Thoracic aorta (tissue), 2 donors: ENCODE data around the gene TIPARP. TPM values are rescaled to one million over a fixed set of nuclear protein-coding genes. Genes with fewer than 3 reads are reported as not detected.
"Not testable (repeated sequence)": the region's sequence is repeated elsewhere in the genome, so short reads cannot be mapped to it uniquely, and the experiment has no call there.

Experiments used
- ATAC-seq: fragments of 150-250 bp; one replicate; pipeline ENCODE4 v1.8.0; 2017; ENCODE audit warnings: low read depth; ENCODE audit not compliant: insufficient number of reproducible peaks, low FRiP score
- DNase-seq: peaks from one replicate; pipeline ENCODE4 v3.0.0-alpha.2; 2020; ENCODE audit warnings: low spot score
- H3K27ac ChIP-seq, 2 donors: fragments of 200-600 bp; sonication (generic); 1 replicate in 1 of 2; 2 replicates in 1 of 2; pipeline ENCODE4 v1.5.1; 2016; ENCODE audit warnings: mild to moderate bottlenecking in 2 of 2, moderate library complexity in 2 of 2
- H3K27me3 ChIP-seq: fragments of 200-600 bp; sonication (generic); replicated peaks from 2 replicates; pipeline ENCODE4 v1.6.0; 2016; ENCODE audit warnings: mild to moderate bottlenecking; ENCODE audit not compliant: insufficient read depth
- H3K36me3 ChIP-seq: fragments of 200-600 bp; sonication (generic); one replicate; pipeline ENCODE4 v1.5.1; 2016
- H3K4me1 ChIP-seq, 2 donors: fragments of 200-600 bp; sonication (generic); 1 replicate in 1 of 2; 2 replicates in 1 of 2; pipeline versions ENCODE4 v1.5.1 to v1.6.0; 2016; ENCODE audit warnings: low read depth in 2 of 2, mild to moderate bottlenecking in 1 of 2; ENCODE audit not compliant: control insufficient read depth in 1 of 2
- H3K4me3 ChIP-seq: fragments of 200-600 bp; sonication (generic); 2 replicates; pipeline ENCODE4 v1.5.1; 2016; ENCODE audit warnings: mild to moderate bottlenecking
- H3K9me3 ChIP-seq: fragments of 200-600 bp; sonication (generic); 2 replicates; pipeline ENCODE4 v1.5.1; 2016
- CTCF ChIP-seq: fragments of 200-600 bp; sonication (generic); IDR thresholded peaks from one replicate; pipeline ENCODE4 v1.5.1; 2019; ENCODE audit warnings: antibody characterized with exemption
- total RNA-seq, 2 donors: library from RNA; depleted of rRNA; stranded (reverse); fragments of >200 nt; gene quantifications; one replicate each; pipeline versions ENCODE4 v1.1.0 to v1.2.3, GENCODE V29; 2016

Gene TIPARP
- total RNA-seq, 2 donors from 2014 or later: 19.8 to 77.2 TPM

GRCh38 chr3:156739976-156740375 lies 65.6 kb downstream of the TIPARP start:
- DNase-seq: no peak

GRCh38 chr3:156740581-156740980 lies 66.2 kb downstream of the TIPARP start:
- H3K27ac ChIP-seq, H3K36me3 ChIP-seq, H3K4me3 ChIP-seq, H3K9me3 ChIP-seq, H3K27me3 ChIP-seq, H3K4me1 ChIP-seq, DNase-seq, ATAC-seq: not testable (repeated sequence)

More at GRCh38 chr3:156739976-156740375, 65.6 kb downstream of the TIPARP start:
- no peaks in the 10 kb centered on the region for H3K36me3 ChIP-seq
- no peaks in the 10 kb centered on the region for H3K4me1 ChIP-seq
- no peak overlapping the region for H3K4me3 ChIP-seq
- no peaks in the 10 kb centered on the region for H3K27me3 ChIP-seq
- TF ChIP-seq CTCF: no peak
- no peaks in the 10 kb centered on the region for H3K9me3 ChIP-seq
- ATAC-seq: no peak
- H3K27ac ChIP-seq: no peak overlapping the region

- no peak overlapping the region for H3K27ac ChIP-seq
- TF ChIP-seq CTCF: no peak
- ATAC-seq: no peak
- no peak overlapping the region for H3K4me3 ChIP-seq
- no peak for DNase-seq
- no peaks in the 10 kb centered on the region for H3K4me1 ChIP-seq
- H3K36me3 ChIP-seq: no peaks in the 10 kb centered on the region
- no peaks in the 10 kb centered on the region for H3K9me3 ChIP-seq
- no peaks in the 10 kb centered on the region for H3K27me3 ChIP-seq
Measured at GRCh38 chr3:156741935-156742334, 67.5 kb downstream of the TIPARP start.

GRCh38 chr3:156742401-156742800 lies 68.0 kb downstream of the TIPARP start:
- DNase-seq (no peak), ATAC-seq (no peak)
- Histone ChIP-seq H3K36me3 (no peaks in the 10 kb centered on the region), H3K4me1 (no peaks in the 10 kb centered on the region), H3K9me3 (no peaks in the 10 kb centered on the region), H3K27ac (no peak overlapping the region), H3K4me3 (no peak overlapping the region), H3K27me3 (no peaks in the 10 kb centered on the region)
- no peak for TF ChIP-seq CTCF

- Histone ChIP-seq H3K27me3 (no peaks in the 10 kb centered on the region), H3K9me3 (no peaks in the 10 kb centered on the region), H3K4me3 (no peak overlapping the region), H3K36me3 (no peaks in the 10 kb centered on the region), H3K4me1 (no peaks in the 10 kb centered on the region), H3K27ac (no peak overlapping the region)
- no peak for TF ChIP-seq CTCF
- no peak for DNase-seq
- ATAC-seq: no peak
Measured at GRCh38 chr3:156743859-156744258, 69.5 kb downstream of the TIPARP start.

- Histone ChIP-seq H3K9me3 (no peaks in the 10 kb centered on the region), H3K4me3 (no peak overlapping the region), H3K27ac (no peak overlapping the region), H3K27me3 (no peaks in the 10 kb centered on the region), H3K36me3 (no peaks in the 10 kb centered on the region), H3K4me1 (no peaks in the 10 kb centered on the region)
- no peak for DNase-seq
- TF ChIP-seq CTCF: no peak
- ATAC-seq: no peak
Measured at GRCh38 chr3:156744631-156745030, 70.2 kb downstream of the TIPARP start.
